LNCAP (cell line): ENCODE data around the gene CA14.

Experiments
- CTCF ChIP-seq: fragments of 450-650 bp; IDR thresholded peaks from 2 replicates; pipeline ENCODE4 v1.5.1; 2017; ENCODE audit warnings: mild to moderate bottlenecking

Gene CA14

GRCh38 chr1:150235852-150236613, 21.5 kb upstream of the CA14 start, which contains the start of gene ANP32E:
Gene ANP32E, minus strand, starts transcription at chr1:150236112. Its CDS starts 326 bp downstream, at chr1:150235786.
- TF ChIP-seq CTCF = peak; percentile 37

GRCh38 chr1:150236614-150237100, 20.9 kb upstream of the CA14 start:
- no peak for TF ChIP-seq CTCF

GRCh38 chr1:150237746-150238145, 19.8 kb upstream of the CA14 start:
- TF ChIP-seq CTCF = no peak

GRCh38 chr1:150243003-150243402, 14.6 kb upstream of the CA14 start:
- no peak for TF ChIP-seq CTCF

GRCh38 chr1:150249936-150250335, 7.6 kb upstream of the CA14 start:
- no peak for TF ChIP-seq CTCF

GRCh38 chr1:150256198-150256553, 1.4 kb upstream of the CA14 start:
- TF ChIP-seq CTCF = no peak

- TF ChIP-seq CTCF = no peak
Measured at GRCh38 chr1:150256554-150257341, 826 bp upstream of the CA14 start.
